Keratinocyte (primary cell): Measurements from ENCODE around the gene PLXDC1. TPM values are rescaled to one million over a fixed set of nuclear protein-coding genes. Genes with fewer than 3 reads are reported as not detected.

Source experiments
- DNase-seq: peaks from one replicate; pipeline ENCODE4 v3.0.0-alpha.2; 2011; ENCODE audit warnings: low read depth, missing footprints, low spot score
- FAIRE-seq: peaks from 2 replicates; lab custom pipeline; 2011; peaks lifted over from hg19 to GRCh38; lab: Jason Lieb, UNC
- H2AFZ ChIP-seq: 2 replicates; pipeline ENCODE4 v1.6.0; 2012; ENCODE audit warnings: low read length, control low read depth, inconsistent platforms; ENCODE audit not compliant: control insufficient read depth
- H3K27ac ChIP-seq: 2 replicates; pipeline ENCODE4 v1.5.1; 2011; ENCODE audit warnings: low read length; ENCODE audit not compliant: control insufficient read depth, insufficient read depth
- H3K27me3 ChIP-seq: 3 replicates; pipeline ENCODE4 v1.6.0; 2011; ENCODE audit warnings: low read length; ENCODE audit not compliant: control insufficient read depth, insufficient read depth; ENCODE audit errors: extremely low read depth
- H3K36me3 ChIP-seq, 2 experiments: 2 replicates in 1 of 2; 3 replicates in 1 of 2; pipeline ENCODE4 v1.5.1; 2011; ENCODE audit warnings: low read length in 2 of 2, mild to moderate bottlenecking in 1 of 2; ENCODE audit not compliant: control insufficient read depth in 2 of 2, insufficient read depth in 2 of 2; ENCODE audit errors: extremely low read depth in 1 of 2
- H3K4me1 ChIP-seq: 3 replicates; pipeline ENCODE4 v1.5.1; 2011; ENCODE audit warnings: low read length; ENCODE audit not compliant: control insufficient read depth, insufficient read depth; ENCODE audit errors: extremely low read depth
- H3K4me2 ChIP-seq: 3 replicates; pipeline ENCODE4 v1.6.0; 2011; ENCODE audit warnings: low read depth, low read length; ENCODE audit not compliant: control insufficient read depth, insufficient read depth; ENCODE audit errors: extremely low read depth
- H3K4me3 ChIP-seq, 3 experiments: fragments of 200-600 bp in 1 of 3; sonication (generic) in 1 of 3; 2 replicates in 2 of 3; 3 replicates in 1 of 3; pipeline ENCODE4 v1.5.1; 2011 to 2016; ENCODE audit warnings: low read length in 3 of 3, mild to moderate bottlenecking in 3 of 3, control low read depth in 2 of 3, inconsistent platforms in 1 of 3, low read depth in 1 of 3, mixed read lengths in 1 of 3, mixed run types in 1 of 3, moderate library complexity in 1 of 3; ENCODE audit not compliant: control insufficient read depth in 2 of 3, insufficient read depth in 2 of 3; ENCODE audit errors: extremely low read depth in 1 of 3
- H3K79me2 ChIP-seq: 2 replicates; pipeline ENCODE4 v1.6.0; 2012; ENCODE audit warnings: low read length; ENCODE audit not compliant: control insufficient read depth, insufficient read depth
- H3K9ac ChIP-seq: 3 replicates; pipeline ENCODE4 v1.6.0; 2011; ENCODE audit warnings: low read length; ENCODE audit not compliant: control insufficient read depth, insufficient read depth; ENCODE audit errors: extremely low read depth
- H3K9me1 ChIP-seq: 3 replicates; pipeline ENCODE4 v1.6.0; 2011; ENCODE audit warnings: low read length; ENCODE audit not compliant: control insufficient read depth, insufficient read depth; ENCODE audit errors: extremely low read depth
- H3K9me3 ChIP-seq: 2 replicates; pipeline ENCODE4 v1.5.1; 2012; ENCODE audit warnings: low read depth, low read length; ENCODE audit not compliant: control insufficient read depth
- H4K20me1 ChIP-seq: 3 replicates; pipeline ENCODE4 v1.6.0; 2011; ENCODE audit warnings: low read length; ENCODE audit not compliant: control insufficient read depth, insufficient read depth; ENCODE audit errors: extremely low read depth
- EZH2 ChIP-seq: IDR thresholded peaks from one replicate; pipeline ENCODE4 v1.6.1; 2012; ENCODE audit warnings: inconsistent platforms, mild to moderate bottlenecking, low read length, moderate library complexity
- dilution Hi-C: fragments of 300-500 bp; cut with MboI; formaldehyde crosslinking; loops from one replicate; pipeline ENCODE4 v1.7.0; 2020; ENCODE audit warnings: low sequenced_read_pairs; ENCODE audit not compliant: extremely low pct_ligation_motif_present
- polyA plus RNA-seq, 5 experiments: library from polyadenylated mRNA; depleted of rRNA in 3 of 5; stranded (reverse) in 3 of 5; stranded (forward) in 1 of 5; unstranded in 1 of 5; fragments of >200 nt; gene quantifications; 1 replicate in 1 of 5; 2 replicates in 3 of 5; 3 replicates in 1 of 5; pipeline versions ENCODE4 v1.2.1 to v1.2.3, GENCODE V29; 2011 to 2012; ENCODE audit warnings: missing spikeins in 2 of 5, low read depth in 1 of 5, low replicate concordance in 1 of 5
- TF ChIP-seq, protein P1 (sequence below), 3 experiments: IDR thresholded peaks in 1 of 3; conservative IDR thresholded peaks in 1 of 3; optimal IDR thresholded peaks in 1 of 3; 2 replicates in 2 of 3; 3 replicates in 1 of 3; pipeline versions ENCODE3 to v1.5.1; 2011; ENCODE audit warnings: low read length in 3 of 3, mild to moderate bottlenecking in 3 of 3, moderate library complexity in 2 of 3, control low read depth in 1 of 3, inconsistent platforms in 1 of 3; ENCODE audit not compliant: insufficient read depth in 2 of 3; ENCODE audit errors: extremely low read depth in 1 of 3

Gene PLXDC1
- polyA plus RNA-seq, 1 donor (not counting 4 experiments of a cell fraction or from before 2014, with no cell fraction given) = 0.35 TPM

- Histone ChIP-seq H3K27ac (no peak overlapping the region), H3K9ac (no peak overlapping the region), H3K9me3 (no peaks in the 10 kb centered on the region), H2AFZ (no peak overlapping the region), H3K27me3 (no peaks in the 10 kb centered on the region), H3K4me2 (no peak overlapping the region), H4K20me1 (peaks cover 10% of the 10 kb centered on the region), H3K79me2 (peaks cover 47% of the 10 kb centered on the region), H3K36me3 (peaks cover 12 to 18% of the 10 kb centered on the region in 2 experiments), H3K9me1 (no peaks in the 10 kb centered on the region), H3K4me1 (peaks cover 26% of the 10 kb centered on the region), H3K4me3 (no peak overlapping the region)
- no peak for DNase-seq
- TF ChIP-seq, protein P1, sequence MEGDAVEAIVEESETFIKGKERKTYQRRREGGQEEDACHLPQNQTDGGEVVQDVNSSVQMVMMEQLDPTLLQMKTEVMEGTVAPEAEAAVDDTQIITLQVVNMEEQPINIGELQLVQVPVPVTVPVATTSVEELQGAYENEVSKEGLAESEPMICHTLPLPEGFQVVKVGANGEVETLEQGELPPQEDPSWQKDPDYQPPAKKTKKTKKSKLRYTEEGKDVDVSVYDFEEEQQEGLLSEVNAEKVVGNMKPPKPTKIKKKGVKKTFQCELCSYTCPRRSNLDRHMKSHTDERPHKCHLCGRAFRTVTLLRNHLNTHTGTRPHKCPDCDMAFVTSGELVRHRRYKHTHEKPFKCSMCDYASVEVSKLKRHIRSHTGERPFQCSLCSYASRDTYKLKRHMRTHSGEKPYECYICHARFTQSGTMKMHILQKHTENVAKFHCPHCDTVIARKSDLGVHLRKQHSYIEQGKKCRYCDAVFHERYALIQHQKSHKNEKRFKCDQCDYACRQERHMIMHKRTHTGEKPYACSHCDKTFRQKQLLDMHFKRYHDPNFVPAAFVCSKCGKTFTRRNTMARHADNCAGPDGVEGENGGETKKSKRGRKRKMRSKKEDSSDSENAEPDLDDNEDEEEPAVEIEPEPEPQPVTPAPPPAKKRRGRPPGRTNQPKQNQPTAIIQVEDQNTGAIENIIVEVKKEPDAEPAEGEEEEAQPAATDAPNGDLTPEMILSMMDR (optimal IDR thresholded peaks at IDR 0.05 in 1 of 3, IDR thresholded peaks at IDR 0.05 in 1 of 3, conservative IDR thresholded peaks at IDR 0.05 in 1 of 3; ENCODE audit: extremely low read depth in 1 of 3, insufficient read depth in 2 of 3, low read length in 3 of 3) = no peak
- no peak for TF ChIP-seq EZH2
- no peak for FAIRE-seq
- dilution Hi-C loops = no loop called here
These were observed 46.7 kb upstream of the PLXDC1 start for GRCh38 chr17:39198186-39198566.

DNA sequence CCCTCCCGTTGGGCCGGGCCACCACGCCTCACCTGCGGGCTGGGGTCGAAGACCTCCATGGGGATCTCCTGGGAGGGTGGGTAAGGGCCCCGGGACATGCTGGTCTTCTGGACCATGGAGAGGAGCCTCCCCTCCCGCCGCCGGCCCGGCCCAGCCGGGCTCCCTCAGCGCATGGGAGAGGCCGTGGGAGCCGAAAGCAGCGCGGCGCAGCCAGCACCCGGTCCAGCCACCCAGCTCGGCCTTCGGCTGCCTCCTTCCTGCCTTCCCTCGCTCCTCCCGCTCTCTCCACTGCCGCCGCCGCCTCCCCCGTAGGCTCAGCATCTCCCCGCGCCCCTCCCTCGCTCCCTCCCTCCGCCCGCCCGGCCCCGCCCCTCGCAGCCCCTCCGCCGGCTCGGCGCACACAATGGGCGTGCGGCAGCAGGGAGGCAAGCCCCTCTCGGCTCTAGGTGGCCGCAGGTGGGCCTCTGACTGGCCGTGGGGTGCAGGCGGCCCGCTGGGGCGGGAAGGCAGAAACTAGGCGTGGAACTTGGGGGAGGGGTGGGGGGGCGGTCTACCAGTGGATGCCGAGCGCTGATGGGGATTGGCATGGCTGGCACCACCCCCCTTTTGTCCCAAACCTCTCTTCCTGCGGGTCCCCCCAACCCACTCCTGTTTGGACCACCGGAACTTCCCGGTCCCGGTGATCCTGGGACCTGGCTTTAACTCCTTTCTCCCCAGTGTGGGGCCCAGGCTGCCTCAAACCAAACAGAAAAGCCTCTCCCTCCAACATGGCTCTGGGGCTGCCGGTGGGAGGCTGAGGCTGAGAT, 46.1 kb upstream of the PLXDC1 start, which contains the start of gene CACNB1:
Gene CACNB1 (minus strand): TSS at position 290 of the 806 bp plus-strand sequence. CDS start 174 bp downstream, at position 116.
- Histone ChIP-seq H3K9me1 (no peaks in the 10 kb centered on the region), H2AFZ (peak within 1 kb of the TSS; percentile 52), H3K4me1 (peaks cover 26% of the 10 kb centered on the region), H3K9me3 (no peaks in the 10 kb centered on the region), H3K4me3 (peak within 1 kb of the TSS; percentile 65 to 75 (median 72)), H3K36me3 (peaks cover 8 to 19% of the 10 kb centered on the region in 2 experiments), H3K9ac (peak within 1 kb of the TSS; percentile 66), H3K4me2 (peak within 1 kb of the TSS; percentile 80), H3K79me2 (peaks cover 47% of the 10 kb centered on the region), H4K20me1 (peaks cover 7% of the 10 kb centered on the region), H3K27ac (peak within 1 kb of the TSS; percentile 11), H3K27me3 (no peaks in the 10 kb centered on the region)
- TF ChIP-seq, protein P1 (optimal IDR thresholded peaks at IDR 0.05 in 1 of 3, IDR thresholded peaks at IDR 0.05 in 1 of 3, conservative IDR thresholded peaks at IDR 0.05 in 1 of 3; ENCODE audit: extremely low read depth in 1 of 3, insufficient read depth in 2 of 3, low read length in 3 of 3) = no peak
- no peak for TF ChIP-seq EZH2
- DNase-seq = no peak
- no peak for FAIRE-seq
- dilution Hi-C loops = no loop called here
